ENCODE results near the gene SLAMF1.

SLAMF1 gene

DNA sequence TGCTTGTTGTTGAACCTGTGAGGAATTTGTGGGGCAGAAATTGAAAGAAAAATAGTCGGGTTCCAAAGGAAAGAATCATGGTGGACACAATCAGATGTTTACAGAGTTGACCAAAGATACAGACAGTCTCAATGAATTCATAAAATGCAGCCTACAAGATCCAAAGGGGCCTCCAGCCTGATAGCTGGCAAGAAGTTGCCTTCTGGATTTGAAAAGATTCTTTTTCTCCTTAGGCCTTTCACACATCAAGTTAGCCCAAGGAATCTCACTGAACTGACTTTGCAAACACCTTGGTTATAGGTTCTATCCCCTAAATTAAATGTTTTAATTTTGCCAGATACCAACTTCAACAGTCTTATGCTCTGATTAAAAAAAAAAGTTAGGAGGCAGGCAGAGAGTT is 21.5 kb downstream of the SLAMF1 start:
- DNase-seq (ENCODE audit: low read depth in 3 of 3) = no peak

GRCh38 chr1:160624464-160624863 is 22.4 kb downstream of the SLAMF1 start:
- DNase-seq (ENCODE audit: low read depth in 3 of 3) = no peak

GRCh38 chr1:160623862-160624261 is 23.0 kb downstream of the SLAMF1 start:
- no peak for DNase-seq (ENCODE audit: low read depth in 3 of 3)

- DNase-seq (ENCODE audit: low read depth in 3 of 3) = no peak
Measured at GRCh38 chr1:160623227-160623633, 23.6 kb downstream of the SLAMF1 start.

DNA sequence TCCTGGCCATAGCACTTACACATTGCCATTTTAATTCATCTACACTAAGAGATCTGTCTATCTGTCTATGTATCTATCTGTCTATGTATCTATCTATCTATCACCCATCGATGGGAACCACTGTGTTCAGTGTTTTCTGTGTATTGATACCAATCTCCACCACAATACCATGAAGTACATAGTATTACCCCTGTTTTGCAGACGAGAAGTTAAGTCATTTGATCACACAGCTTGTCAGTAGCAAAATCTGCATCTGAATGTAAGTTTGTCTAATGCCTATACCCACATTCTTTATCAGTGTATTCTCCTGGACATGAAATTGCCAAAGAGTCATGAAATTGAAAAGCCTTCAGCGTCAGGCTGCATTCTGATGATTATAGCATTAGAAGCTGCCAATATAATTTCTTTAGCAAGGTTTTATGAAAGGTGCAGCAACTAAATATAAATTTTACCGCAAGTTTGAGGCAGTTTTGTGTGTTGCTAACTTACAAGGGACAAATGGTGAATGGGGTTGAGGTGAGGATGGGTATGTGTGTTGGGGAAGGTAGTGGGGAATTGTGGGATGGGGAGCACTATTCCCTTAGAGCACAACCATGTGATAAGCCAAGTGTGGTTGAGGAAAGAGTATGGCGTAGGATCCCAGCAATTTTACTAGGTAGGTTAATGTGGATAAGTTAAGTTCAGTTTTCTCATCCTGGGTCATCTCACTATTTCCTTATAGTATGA is 24.2 kb downstream of the SLAMF1 start:
- no peak for DNase-seq (ENCODE audit: low read depth in 3 of 3)

- DNase-seq (ENCODE audit: low read depth in 3 of 3) = no peak
Measured at GRCh38 chr1:160621633-160622413, 25.0 kb downstream of the SLAMF1 start.

- no peak for DNase-seq (ENCODE audit: low read depth in 3 of 3)
Measured at GRCh38 chr1:160620942-160621632, 25.8 kb downstream of the SLAMF1 start.

DNA sequence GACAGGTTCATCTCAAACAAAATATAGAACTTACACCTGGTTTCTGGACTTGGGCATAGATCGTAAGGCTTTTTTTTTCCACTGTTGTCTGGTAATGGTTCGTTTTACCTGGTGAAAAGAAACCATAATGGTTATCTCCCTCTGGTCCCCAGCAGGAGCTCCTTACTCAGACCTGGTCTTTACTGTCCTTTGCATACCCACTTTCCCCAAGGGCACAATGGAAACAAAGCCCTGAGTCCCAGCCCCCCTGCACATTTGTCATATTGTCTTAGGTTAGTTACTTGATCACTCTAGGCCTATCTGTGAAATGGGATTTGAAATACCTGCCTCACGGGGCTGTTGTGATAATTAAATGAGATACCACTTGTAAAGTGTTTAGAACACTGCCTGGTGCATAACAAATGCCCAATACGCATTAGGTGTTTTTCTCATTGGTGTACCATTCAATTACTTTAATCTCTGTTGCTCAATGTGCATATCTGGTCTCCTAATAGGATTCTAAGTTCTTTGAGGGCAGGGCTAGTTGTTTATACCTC is 27.0 kb downstream of the SLAMF1 start:
- no peak for DNase-seq (ENCODE audit: low read depth in 3 of 3)

GRCh38 chr1:160618763-160619274 is 28.0 kb downstream of the SLAMF1 start:
- no peak for DNase-seq (ENCODE audit: low read depth in 3 of 3)

- no peak for DNase-seq (ENCODE audit: low read depth in 3 of 3)
Measured at GRCh38 chr1:160618327-160618726, 28.5 kb downstream of the SLAMF1 start.

DNA sequence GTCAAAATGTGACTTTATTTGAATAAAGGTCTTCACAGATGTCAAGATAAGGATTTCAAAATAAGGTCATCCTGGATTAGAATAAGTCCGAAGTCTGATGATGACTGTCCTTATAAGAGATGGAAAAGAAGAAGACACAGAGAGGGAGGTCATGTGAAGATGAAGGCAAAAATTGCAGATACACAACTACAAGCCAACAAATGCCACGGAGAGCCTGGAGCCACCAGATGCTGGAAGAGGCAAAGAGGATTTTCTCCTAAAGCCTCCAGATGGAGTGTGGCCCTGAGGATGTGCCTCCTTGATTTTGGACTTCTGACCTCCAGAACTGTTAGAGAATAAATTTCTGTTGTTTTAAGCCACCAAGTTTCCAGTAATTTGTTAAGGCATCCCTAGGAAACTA is 31.2 kb downstream of the SLAMF1 start:
- no peak for DNase-seq (ENCODE audit: low read depth in 3 of 3)

DNA sequence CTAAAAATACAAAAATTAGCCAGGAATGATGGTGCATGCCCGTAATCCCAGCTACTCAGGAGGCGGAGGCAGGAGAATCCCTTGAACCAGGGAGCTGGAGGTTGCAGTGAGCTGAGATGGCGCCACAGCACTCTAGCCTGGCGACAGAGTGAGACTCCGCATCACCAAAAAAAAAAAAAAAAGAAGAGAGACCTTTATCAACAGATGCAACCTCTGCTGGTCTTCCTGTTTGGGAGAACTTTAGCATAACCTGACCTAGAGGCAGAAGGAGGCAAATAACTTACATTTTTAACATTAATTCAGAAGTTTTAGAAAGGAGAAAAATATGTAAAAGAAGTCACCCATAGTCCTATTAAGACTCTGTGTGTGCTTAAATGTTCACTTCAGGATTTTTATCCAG is 32.4 kb downstream of the SLAMF1 start:
- no peak for DNase-seq (ENCODE audit: low read depth in 3 of 3)

GRCh38 chr1:160612613-160613218 is 34.1 kb downstream of the SLAMF1 start:
- DNase-seq (ENCODE audit: low read depth in 3 of 3) = no peak

- DNase-seq (ENCODE audit: low read depth in 3 of 3) = no peak
Measured at GRCh38 chr1:160610569-160611242, 36.1 kb downstream of the SLAMF1 start.

GRCh38 chr1:160608941-160609340 is 37.9 kb downstream of the SLAMF1 start:
- DNase-seq (ENCODE audit: low read depth in 3 of 3) = no peak

- no peak for DNase-seq (ENCODE audit: low read depth in 3 of 3)
Measured at GRCh38 chr1:160608514-160608913, 38.3 kb downstream of the SLAMF1 start.

GRCh38 chr1:160608057-160608456 is 38.8 kb downstream of the SLAMF1 start:
- no peak for DNase-seq (ENCODE audit: low read depth in 3 of 3)

GRCh38 chr1:160607672-160608032 is 39.2 kb downstream of the SLAMF1 start:
- DNase-seq (ENCODE audit: low read depth in 3 of 3) = no peak

- DNase-seq (ENCODE audit: low read depth in 3 of 3) = peak in 1 of 3 experiments; percentile 50
Measured at GRCh38 chr1:160607011-160607671, 39.7 kb downstream of the SLAMF1 start.

DNA sequence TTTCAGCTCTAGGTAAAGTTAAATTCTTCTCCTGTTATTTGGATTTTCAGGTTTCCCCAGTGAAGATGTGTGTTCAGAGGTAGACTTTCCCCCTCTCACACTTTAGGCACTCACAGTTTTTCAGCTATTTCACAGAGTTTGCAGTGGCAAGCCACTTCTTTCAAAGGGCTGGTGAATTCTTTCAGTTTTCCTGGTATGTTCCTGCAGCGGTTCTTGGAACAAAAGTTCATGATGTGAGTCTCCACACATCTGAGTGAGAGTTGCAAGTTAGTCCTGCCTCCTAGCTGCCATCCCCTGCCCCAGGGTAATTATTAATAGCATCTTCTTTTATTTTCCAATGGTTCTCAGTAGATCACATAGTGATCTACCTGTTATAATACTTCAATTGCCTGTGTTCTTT is 40.2 kb downstream of the SLAMF1 start:
- no peak for DNase-seq (ENCODE audit: low read depth in 3 of 3)

All from stimulated activated CD4-positive, alpha-beta T cell treated with anti-CD3 and anti-CD28 coated beads, TNF-alpha, amount 100 ng/mL, for 24 hours (primary cell).